Osteoblast (primary cell): ENCODE results near the gene AIRE. TPM values are rescaled to one million over a fixed set of nuclear protein-coding genes. Genes with fewer than 3 reads are reported as not detected.

ENCODE experiments used
- DNase-seq: peaks from one replicate; pipeline ENCODE4 v3.0.0; 2011; ENCODE audit warnings: low spot score, mixed read lengths; ENCODE audit not compliant: insufficient read length; ENCODE audit errors: missing footprints
- H2AFZ ChIP-seq: 2 replicates; pipeline ENCODE4 v1.6.0; 2011; ENCODE audit warnings: mild to moderate bottlenecking, low read length
- H3K27ac ChIP-seq: 2 replicates; pipeline ENCODE4 v1.5.1; 2011; ENCODE audit warnings: mild to moderate bottlenecking, low read depth, low read length, moderate library complexity
- H3K27me3 ChIP-seq: 2 replicates; pipeline ENCODE4 v1.6.0; 2012; ENCODE audit warnings: mild to moderate bottlenecking, control low read depth, inconsistent platforms, low read length, moderate library complexity; ENCODE audit not compliant: insufficient read depth
- H3K36me3 ChIP-seq: 2 replicates; pipeline ENCODE4 v1.5.1; 2011; ENCODE audit warnings: mild to moderate bottlenecking, low read length, control low read depth, moderate library complexity; ENCODE audit not compliant: insufficient read depth
- H3K4me1 ChIP-seq: 2 replicates; pipeline ENCODE4 v1.5.1; 2011; ENCODE audit warnings: mild to moderate bottlenecking, low read length, control low read depth, moderate library complexity; ENCODE audit not compliant: insufficient read depth
- H3K4me2 ChIP-seq: 2 replicates; pipeline ENCODE4 v1.6.0; 2011; ENCODE audit warnings: mild to moderate bottlenecking, low read length; ENCODE audit not compliant: insufficient read depth
- H3K4me3 ChIP-seq: fragments of 200-600 bp; sonication (generic); 3 replicates; pipeline ENCODE4 v1.5.1; 2012; ENCODE audit warnings: mild to moderate bottlenecking, low read length, inconsistent platforms; ENCODE audit not compliant: insufficient read depth
- H3K79me2 ChIP-seq: 2 replicates; pipeline ENCODE4 v1.6.0; 2012; ENCODE audit warnings: mild to moderate bottlenecking, low read length, control low read depth, inconsistent platforms; ENCODE audit not compliant: insufficient read depth
- H3K9me3 ChIP-seq: 2 replicates; pipeline ENCODE4 v1.5.1; 2011; ENCODE audit warnings: low read depth, low read length, control low read depth
- H4K20me1 ChIP-seq: 2 replicates; pipeline ENCODE4 v1.6.0; 2012; ENCODE audit warnings: mild to moderate bottlenecking, low read length, control low read depth; ENCODE audit not compliant: insufficient read depth
- total RNA-seq: library from RNA; depleted of rRNA; stranded (reverse); fragments of >200 nt; gene quantifications from 2 replicates; pipeline ENCODE4 v1.2.3, GENCODE V29; 2012
- TF ChIP-seq, protein P1 (sequence below): IDR thresholded peaks from 2 replicates; pipeline ENCODE4 v1.5.1; 2011; ENCODE audit warnings: mild to moderate bottlenecking, low read depth, low read length, moderate library complexity; ENCODE audit errors: extremely low read depth

The AIRE gene
- total RNA-seq, 1 donor = not detected

DNA sequence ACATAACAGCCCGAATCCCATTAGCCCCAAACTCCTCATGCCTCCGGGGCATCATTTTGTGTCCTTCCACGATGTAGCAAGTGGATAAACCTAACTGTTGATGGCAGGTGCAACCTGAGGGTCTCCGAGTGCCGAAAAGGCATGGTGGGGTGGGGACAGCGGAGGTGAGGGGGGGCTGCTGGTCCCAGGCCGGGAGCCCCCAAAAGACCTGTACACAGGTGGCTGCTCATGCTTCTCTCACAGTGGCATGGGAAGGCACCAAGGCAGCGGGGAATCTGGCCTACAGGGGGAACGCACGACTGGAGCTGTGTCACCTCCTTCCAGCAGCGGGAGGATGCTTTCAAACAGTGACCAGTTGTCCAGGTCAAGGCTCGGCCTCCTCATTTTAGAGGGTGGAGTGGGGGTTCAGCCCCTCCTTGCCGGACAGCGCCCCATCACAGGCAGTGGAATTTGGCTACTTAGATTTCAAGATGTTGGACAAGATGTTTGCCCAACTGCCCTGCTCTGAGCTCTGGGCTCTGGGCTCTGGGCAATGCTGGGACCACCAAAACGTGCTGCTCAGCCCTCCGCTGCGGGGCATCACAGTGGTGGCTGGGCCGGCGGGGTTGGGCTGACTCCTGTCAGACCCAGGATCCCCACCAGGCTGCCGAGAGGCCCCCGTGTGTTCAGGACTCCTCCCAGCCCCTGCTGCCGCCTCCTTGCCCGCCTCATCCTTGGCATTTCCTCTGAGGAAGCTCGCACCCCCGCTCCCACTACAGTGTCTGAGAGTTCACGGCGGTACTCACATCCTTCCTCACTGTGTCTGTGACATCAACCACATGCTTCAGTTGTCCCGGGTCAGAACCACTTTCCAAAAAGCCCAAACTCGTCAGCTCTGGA, 31.6 kb upstream of the AIRE start:
- DNase-seq = peak; percentile 77

DNA sequence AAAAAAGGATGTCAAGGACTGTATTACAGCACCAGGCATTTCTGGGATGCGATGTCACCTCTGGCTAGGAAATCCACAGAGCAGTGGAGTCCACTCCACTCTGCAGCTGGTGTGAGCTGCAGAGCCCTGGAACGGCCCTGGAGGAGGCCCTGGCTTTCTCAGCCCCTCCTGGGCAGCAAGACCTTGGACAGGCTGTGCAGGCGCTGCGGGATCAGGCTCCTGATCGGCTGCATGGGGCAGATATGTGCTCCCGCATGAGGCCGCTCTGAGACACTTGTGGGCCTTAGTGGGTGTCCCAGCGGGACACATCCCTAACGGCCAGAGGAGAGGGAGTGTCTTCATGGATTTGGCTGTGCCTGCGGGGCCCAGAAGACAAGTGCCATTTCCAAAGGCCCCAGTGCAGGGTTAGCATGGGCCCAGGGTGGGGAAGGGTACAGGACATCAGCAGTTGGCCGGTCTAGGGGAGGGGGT, 30.1 kb upstream of the AIRE start:
- DNase-seq = peak; percentile 81
- H3K27ac ChIP-seq = no peak overlapping the region
- H3K36me3 ChIP-seq = no peaks in the 10 kb centered on the region
- no peak overlapping the region for H2AFZ ChIP-seq
- H3K9me3 ChIP-seq = no peaks in the 10 kb centered on the region
- TF ChIP-seq, protein P1, sequence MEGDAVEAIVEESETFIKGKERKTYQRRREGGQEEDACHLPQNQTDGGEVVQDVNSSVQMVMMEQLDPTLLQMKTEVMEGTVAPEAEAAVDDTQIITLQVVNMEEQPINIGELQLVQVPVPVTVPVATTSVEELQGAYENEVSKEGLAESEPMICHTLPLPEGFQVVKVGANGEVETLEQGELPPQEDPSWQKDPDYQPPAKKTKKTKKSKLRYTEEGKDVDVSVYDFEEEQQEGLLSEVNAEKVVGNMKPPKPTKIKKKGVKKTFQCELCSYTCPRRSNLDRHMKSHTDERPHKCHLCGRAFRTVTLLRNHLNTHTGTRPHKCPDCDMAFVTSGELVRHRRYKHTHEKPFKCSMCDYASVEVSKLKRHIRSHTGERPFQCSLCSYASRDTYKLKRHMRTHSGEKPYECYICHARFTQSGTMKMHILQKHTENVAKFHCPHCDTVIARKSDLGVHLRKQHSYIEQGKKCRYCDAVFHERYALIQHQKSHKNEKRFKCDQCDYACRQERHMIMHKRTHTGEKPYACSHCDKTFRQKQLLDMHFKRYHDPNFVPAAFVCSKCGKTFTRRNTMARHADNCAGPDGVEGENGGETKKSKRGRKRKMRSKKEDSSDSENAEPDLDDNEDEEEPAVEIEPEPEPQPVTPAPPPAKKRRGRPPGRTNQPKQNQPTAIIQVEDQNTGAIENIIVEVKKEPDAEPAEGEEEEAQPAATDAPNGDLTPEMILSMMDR = no peak
- H3K4me2 ChIP-seq = no peak overlapping the region
- H3K27me3 ChIP-seq = peaks cover 2% of the 10 kb centered on the region
- no peak overlapping the region for H3K4me3 ChIP-seq
- no peaks in the 10 kb centered on the region for H3K4me1 ChIP-seq
- H3K79me2 ChIP-seq = no peaks in the 10 kb centered on the region
- no peaks in the 10 kb centered on the region for H4K20me1 ChIP-seq

More for the DNA sequence above, 31.6 kb upstream of the AIRE start:
- no peaks in the 10 kb centered on the region for H3K4me1 ChIP-seq
- H4K20me1 ChIP-seq = no peaks in the 10 kb centered on the region
- no peak overlapping the region for H2AFZ ChIP-seq
- H3K9me3 ChIP-seq = no peaks in the 10 kb centered on the region
- no peaks in the 10 kb centered on the region for H3K36me3 ChIP-seq
- no peaks in the 10 kb centered on the region for H3K79me2 ChIP-seq
- no peak overlapping the region for H3K27ac ChIP-seq
- no peak overlapping the region for H3K4me2 ChIP-seq
- H3K4me3 ChIP-seq = no peak overlapping the region
- H3K27me3 ChIP-seq = no peaks in the 10 kb centered on the region
- TF ChIP-seq, protein P1 = no peak

DNA sequence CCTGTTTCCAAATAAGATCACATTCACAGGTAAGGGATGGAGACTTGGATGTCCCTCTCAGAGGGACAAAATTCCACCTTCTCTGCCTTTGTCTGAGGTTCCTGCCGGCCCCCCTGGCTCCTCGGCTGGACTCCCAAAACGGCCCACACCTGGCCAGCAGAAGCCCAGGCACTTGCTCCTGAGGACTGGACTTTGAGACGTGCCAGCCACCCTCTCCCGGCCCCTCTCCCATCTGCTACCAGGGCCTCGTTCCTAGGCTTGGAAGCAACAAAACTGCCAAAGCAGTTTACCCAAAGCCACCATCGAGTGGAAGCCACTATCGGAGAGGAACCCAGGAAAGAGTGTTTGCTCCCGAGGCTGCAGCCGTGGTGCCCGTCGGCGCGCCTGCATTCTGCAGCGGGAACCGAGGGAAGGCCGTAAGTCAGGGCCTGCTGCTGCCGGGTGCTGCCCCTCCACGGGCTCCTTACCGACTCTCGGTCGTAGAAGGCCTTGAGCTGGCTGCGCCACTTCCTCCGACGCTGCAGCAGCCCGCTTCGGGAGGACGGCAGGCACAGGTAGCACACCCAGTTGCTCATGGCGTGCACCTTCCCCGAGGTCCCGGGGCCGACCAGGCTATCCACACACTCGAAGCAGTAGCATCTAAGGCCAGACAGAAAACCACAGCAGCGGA, 27.5 kb upstream of the AIRE start:
- Histone ChIP-seq H2AFZ (no peak overlapping the region), H3K79me2 (no peaks in the 10 kb centered on the region), H3K36me3 (no peaks in the 10 kb centered on the region), H3K27me3 (peaks cover 2% of the 10 kb centered on the region), H3K27ac (no peak overlapping the region), H3K4me3 (no peak overlapping the region), H3K9me3 (no peaks in the 10 kb centered on the region), H4K20me1 (no peaks in the 10 kb centered on the region), H3K4me2 (no peak overlapping the region), H3K4me1 (no peaks in the 10 kb centered on the region)
- DNase-seq = peak; percentile 22
- TF ChIP-seq, protein P1 = no peak
